Measurements from ENCODE around the gene SLC23A2.

Gene SLC23A2

DNA sequence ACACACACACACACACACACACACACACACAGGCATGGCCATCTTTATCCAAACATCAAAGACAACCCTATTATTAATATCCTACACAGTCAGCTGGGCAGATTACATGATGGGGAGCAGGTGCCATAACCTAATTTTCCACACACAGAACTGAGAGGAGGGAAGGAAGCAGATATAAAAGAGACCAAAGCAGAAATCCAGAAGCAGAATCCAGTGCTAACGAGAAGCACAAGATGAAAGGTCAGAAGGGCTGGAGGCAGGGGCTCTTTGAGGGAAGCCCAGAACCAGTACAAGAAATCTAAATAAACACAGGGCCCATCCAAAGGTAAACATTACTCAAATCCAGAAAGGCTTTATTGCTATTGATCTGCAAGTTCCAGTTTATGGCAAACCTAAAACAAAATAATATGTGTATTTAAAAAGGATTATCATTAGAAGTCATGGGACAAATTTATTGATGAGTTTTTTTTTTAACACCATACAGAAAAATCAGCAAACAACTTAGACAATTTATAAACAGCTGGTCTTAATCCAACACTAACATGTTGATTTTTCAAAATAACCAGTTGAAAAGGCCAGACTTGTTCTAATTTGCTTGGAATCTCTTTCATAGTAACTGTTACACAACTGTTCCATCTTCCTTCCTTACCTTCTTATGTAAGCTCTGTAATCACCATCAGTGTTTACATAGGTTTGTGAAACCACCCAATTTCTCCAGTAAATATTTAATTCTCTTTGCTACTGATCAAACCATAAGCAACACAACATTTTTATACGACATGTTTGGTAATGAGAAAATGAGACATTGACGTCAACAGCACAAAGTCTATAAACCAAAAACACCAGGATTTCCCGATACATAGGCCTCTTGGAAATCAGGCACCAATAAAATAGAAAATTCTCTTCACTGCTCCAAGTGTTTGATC lies 34.2 kb downstream of the SLC23A2 start:
- Histone ChIP-seq H3K4me1 (ENCODE audit: control insufficient read depth, insufficient read depth, low read length, poor library complexity, severe bottlenecking) (peaks cover 4% of the 10 kb centered on the region), H3K9me3 (ENCODE audit: control insufficient read depth, low read length) (no peaks in the 10 kb centered on the region), H3K27ac (ENCODE audit: low read depth, low read length, severe bottlenecking) (no peak overlapping the region), H3K36me3 (ENCODE audit: control insufficient read depth, insufficient read depth, low read length) (peaks cover 15% of the 10 kb centered on the region), H3K4me3 (ENCODE audit: extremely low read depth, insufficient read depth, low read length, poor library complexity, severe bottlenecking) (no peak overlapping the region)
- WGBS, 2 experiments (ENCODE audit: insufficient coverage in 2 of 2) = 90 to 100% methylated on average over 1 to 2 of the region's 4 CpGs

DNA sequence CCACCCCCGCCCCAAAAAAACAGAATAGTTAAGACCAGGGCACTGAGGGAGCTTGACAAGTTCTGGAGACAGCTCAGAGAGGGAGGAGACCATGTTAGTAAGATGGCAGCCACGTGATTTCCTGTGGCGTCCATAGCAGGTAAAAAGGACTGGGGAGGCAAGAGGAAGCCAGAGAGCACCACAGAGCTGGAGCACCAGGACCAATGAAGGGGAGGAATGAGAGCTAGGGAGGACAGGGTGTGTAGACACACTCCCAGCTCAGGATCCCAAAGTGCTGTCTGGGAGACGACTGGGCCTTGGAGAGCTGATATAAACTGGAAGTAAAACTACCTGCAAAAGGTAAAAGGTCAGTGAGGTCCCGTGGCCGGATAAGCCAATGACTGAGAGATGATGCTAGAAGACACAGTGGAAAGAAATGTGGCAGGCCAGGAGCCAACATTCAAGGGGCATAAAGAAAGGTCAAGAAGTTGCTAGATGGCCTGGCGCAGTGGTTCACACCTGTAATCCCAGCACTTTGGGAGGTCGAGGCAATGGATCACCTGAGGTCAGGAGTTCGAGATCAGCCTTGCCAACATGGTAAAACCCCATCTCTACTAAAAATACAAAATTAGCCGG lies 39.0 kb downstream of the SLC23A2 start:
- H3K4me3 ChIP-seq (ENCODE audit: extremely low read depth, insufficient read depth, low read length, poor library complexity, severe bottlenecking) = no peak overlapping the region
- H3K4me1 ChIP-seq (ENCODE audit: control insufficient read depth, insufficient read depth, low read length, poor library complexity, severe bottlenecking) = peaks cover 13% of the 10 kb centered on the region
- WGBS, 2 experiments (ENCODE audit: insufficient coverage in 2 of 2) = 90 to 92% methylated on average over 8 to 9 of the region's 10 CpGs
- no peaks in the 10 kb centered on the region for H3K36me3 ChIP-seq (ENCODE audit: control insufficient read depth, insufficient read depth, low read length)
- no peaks in the 10 kb centered on the region for H3K9me3 ChIP-seq (ENCODE audit: control insufficient read depth, low read length)
- no peak overlapping the region for H3K27ac ChIP-seq (ENCODE audit: low read depth, low read length, severe bottlenecking)

DNA sequence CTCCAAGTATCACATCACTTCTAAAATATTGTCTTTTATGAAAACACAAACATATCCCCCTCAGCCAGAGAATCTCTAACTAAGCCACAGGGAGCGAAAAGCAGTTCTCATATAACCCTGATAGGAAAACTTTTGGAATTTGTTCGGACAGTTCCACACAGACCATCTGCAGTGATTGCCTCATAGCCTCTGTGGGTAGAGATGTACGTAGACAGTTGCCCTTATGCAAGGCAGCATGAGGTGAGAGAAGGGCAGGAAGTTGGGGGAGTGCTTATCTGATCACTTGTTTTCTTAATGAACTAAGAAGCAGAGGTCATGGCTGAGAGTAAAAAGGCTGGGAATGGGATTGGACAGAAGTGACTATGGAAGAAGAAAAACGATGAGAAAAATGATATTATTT lies 39.6 kb downstream of the SLC23A2 start:
- Histone ChIP-seq H3K4me1 (ENCODE audit: control insufficient read depth, insufficient read depth, low read length, poor library complexity, severe bottlenecking) (peaks cover 13% of the 10 kb centered on the region), H3K4me3 (ENCODE audit: extremely low read depth, insufficient read depth, low read length, poor library complexity, severe bottlenecking) (no peak overlapping the region), H3K9me3 (ENCODE audit: control insufficient read depth, low read length) (no peaks in the 10 kb centered on the region), H3K36me3 (ENCODE audit: control insufficient read depth, insufficient read depth, low read length) (no peaks in the 10 kb centered on the region), H3K27ac (ENCODE audit: low read depth, low read length, severe bottlenecking) (no peak overlapping the region)
- 88% methylated on average over 3 of the region's 4 CpGs; no CpG with 5 or more reads in 1 of the 2 experiments for WGBS, 2 experiments (ENCODE audit: insufficient coverage in 2 of 2)

DNA sequence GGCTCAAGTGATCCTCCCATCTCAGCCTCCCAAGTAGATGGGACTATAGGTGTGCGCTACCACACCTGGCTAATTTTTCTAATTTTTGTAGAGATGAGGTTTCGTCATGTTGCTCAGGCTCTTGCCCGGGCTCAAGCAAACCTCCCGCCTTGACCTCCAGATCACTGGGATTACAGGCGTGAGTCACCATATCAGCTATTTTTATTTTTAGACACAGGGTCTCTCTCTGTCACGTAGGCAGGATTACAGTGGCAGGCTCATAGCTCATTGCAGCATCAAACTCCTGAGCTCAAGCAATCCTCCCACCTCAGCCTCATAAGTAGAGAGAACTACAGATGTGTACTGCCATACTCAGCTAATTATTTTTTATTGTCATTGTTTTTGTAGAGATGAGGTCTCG lies 41.7 kb downstream of the SLC23A2 start:
- Histone ChIP-seq H3K36me3 (ENCODE audit: control insufficient read depth, insufficient read depth, low read length) (no peaks in the 10 kb centered on the region), H3K4me1 (ENCODE audit: control insufficient read depth, insufficient read depth, low read length, poor library complexity, severe bottlenecking) (peaks cover 13% of the 10 kb centered on the region), H3K9me3 (ENCODE audit: control insufficient read depth, low read length) (no peaks in the 10 kb centered on the region)

DNA sequence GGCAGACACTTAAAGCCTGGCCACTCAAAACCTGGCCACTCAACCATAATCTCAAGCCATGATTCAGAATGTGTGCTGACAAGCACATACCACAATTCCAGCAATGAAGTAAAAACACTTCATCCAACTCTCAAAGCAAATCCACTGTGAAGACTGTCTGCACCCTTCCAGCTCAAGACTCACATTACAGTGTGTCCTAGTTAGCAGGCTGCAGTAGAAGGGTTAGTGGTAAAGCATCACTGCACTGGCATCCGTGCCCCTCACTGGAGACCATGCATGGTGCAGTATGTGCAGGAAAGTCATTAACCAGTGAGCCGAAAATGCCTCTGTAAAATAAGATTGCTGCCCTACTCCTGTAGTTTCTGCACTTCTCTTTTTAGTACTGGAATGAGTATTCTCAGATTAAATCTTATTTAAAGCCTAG lies 43.4 kb downstream of the SLC23A2 start:
- peaks cover 13% of the 10 kb centered on the region for H3K4me1 ChIP-seq (ENCODE audit: control insufficient read depth, insufficient read depth, low read length, poor library complexity, severe bottlenecking)
- H3K9me3 ChIP-seq (ENCODE audit: control insufficient read depth, low read length) = no peaks in the 10 kb centered on the region
- no peak overlapping the region for H3K27ac ChIP-seq (ENCODE audit: low read depth, low read length, severe bottlenecking)
- WGBS, 2 experiments (ENCODE audit: insufficient coverage in 2 of 2) = 82 to 100% methylated on average over 2 of the region's 2 CpGs
- no peak overlapping the region for H3K4me3 ChIP-seq (ENCODE audit: extremely low read depth, insufficient read depth, low read length, poor library complexity, severe bottlenecking)
- no peaks in the 10 kb centered on the region for H3K36me3 ChIP-seq (ENCODE audit: control insufficient read depth, insufficient read depth, low read length)

More for the DNA sequence above, 41.7 kb downstream of the SLC23A2 start:
- H3K27ac ChIP-seq (ENCODE audit: low read depth, low read length, severe bottlenecking) = no peak overlapping the region
- 88 to 100% methylated on average over 3 to 5 of the region's 7 CpGs for WGBS, 2 experiments (ENCODE audit: insufficient coverage in 2 of 2)
- H3K4me3 ChIP-seq (ENCODE audit: extremely low read depth, insufficient read depth, low read length, poor library complexity, severe bottlenecking) = no peak overlapping the region

DNA sequence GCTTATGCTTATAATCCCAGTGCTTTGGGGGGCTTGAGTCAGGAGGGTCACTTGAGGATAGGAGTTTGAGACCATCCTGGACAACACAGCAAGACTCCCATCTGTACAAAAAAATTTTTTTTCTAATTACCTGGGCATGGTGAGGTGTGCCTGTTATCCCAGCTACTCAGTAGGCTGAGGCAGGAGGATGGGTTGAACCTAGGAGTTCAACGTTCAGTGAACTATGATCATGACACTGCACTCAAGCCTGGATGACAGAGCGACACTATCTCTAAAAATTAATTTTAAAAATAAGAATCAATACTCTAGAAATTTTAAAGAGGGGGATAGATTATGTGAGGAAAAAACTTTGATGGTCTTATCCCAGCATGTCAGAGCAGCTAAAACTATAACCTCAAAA lies 44.1 kb downstream of the SLC23A2 start:
- 100% methylated on average over 1 of the region's 2 CpGs; no CpG with 5 or more reads in 1 of the 2 experiments for WGBS, 2 experiments (ENCODE audit: insufficient coverage in 2 of 2)
- peaks cover 3% of the 10 kb centered on the region for H3K9me3 ChIP-seq (ENCODE audit: control insufficient read depth, low read length)
- no peak overlapping the region for H3K27ac ChIP-seq (ENCODE audit: low read depth, low read length, severe bottlenecking)
- H3K36me3 ChIP-seq (ENCODE audit: control insufficient read depth, insufficient read depth, low read length) = no peaks in the 10 kb centered on the region
- H3K4me3 ChIP-seq (ENCODE audit: extremely low read depth, insufficient read depth, low read length, poor library complexity, severe bottlenecking) = no peak overlapping the region
- peaks cover 10% of the 10 kb centered on the region for H3K4me1 ChIP-seq (ENCODE audit: control insufficient read depth, insufficient read depth, low read length, poor library complexity, severe bottlenecking)

DNA sequence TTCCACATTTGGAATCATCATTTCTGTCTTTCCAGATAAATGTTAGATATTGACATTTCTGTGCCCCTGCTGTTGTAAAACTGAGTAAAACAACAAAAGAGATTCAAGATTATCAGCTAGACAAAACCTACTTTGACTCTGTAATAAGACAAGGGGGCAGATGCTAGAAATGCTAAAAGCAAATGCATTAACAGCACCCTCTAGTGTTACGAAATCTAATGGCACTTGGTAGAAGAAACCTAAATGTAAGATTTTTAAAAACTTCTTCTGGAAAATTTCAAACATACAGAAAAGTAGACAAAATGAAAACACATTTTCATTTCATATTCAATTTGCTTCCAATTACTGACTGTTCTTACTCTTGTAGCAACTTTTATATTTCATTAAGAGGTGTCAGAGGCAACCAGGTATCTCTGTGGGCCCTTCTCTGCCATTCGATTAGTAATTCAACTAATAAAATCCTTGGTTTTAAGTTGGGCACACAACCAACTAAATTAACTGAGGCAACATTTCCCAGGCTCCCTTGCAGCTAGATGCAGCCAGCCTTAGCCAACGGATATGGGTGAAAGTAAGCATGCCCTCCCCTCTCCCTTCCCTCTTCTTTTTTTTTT lies 45.0 kb downstream of the SLC23A2 start:
- 83 to 100% methylated on average over 1 to 2 of the region's 3 CpGs for WGBS, 2 experiments (ENCODE audit: insufficient coverage in 2 of 2)
- H3K36me3 ChIP-seq (ENCODE audit: control insufficient read depth, insufficient read depth, low read length) = no peaks in the 10 kb centered on the region
- no peak overlapping the region for H3K4me3 ChIP-seq (ENCODE audit: extremely low read depth, insufficient read depth, low read length, poor library complexity, severe bottlenecking)
- H3K4me1 ChIP-seq (ENCODE audit: control insufficient read depth, insufficient read depth, low read length, poor library complexity, severe bottlenecking) = peaks cover 4% of the 10 kb centered on the region
- H3K9me3 ChIP-seq (ENCODE audit: control insufficient read depth, low read length) = peaks cover 4% of the 10 kb centered on the region
- no peak overlapping the region for H3K27ac ChIP-seq (ENCODE audit: low read depth, low read length, severe bottlenecking)

DNA sequence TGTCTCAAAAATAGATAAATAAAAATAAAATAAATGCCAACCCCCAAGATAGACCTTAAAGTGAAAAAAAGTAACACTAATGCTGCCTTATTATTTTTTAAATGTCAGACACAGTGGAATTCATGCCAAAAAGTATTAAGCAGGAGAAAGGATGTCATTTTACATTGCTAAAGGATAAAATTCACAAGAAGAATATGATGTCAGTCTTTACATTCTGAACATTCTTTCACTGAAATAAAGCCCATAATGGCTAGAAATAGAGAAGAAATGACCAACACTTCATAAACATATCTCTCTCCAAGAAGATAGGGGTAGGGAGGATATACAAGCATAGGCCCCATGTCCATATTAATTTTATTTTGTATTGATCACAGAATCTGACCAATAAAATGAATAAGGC lies 47.4 kb downstream of the SLC23A2 start:
- H3K36me3 ChIP-seq (ENCODE audit: control insufficient read depth, insufficient read depth, low read length) = no peaks in the 10 kb centered on the region
- no peak overlapping the region for H3K27ac ChIP-seq (ENCODE audit: low read depth, low read length, severe bottlenecking)
- H3K4me1 ChIP-seq (ENCODE audit: control insufficient read depth, insufficient read depth, low read length, poor library complexity, severe bottlenecking) = peaks cover 2% of the 10 kb centered on the region
- H3K9me3 ChIP-seq (ENCODE audit: control insufficient read depth, low read length) = peaks cover 4% of the 10 kb centered on the region
- H3K4me3 ChIP-seq (ENCODE audit: extremely low read depth, insufficient read depth, low read length, poor library complexity, severe bottlenecking) = no peak overlapping the region

DNA sequence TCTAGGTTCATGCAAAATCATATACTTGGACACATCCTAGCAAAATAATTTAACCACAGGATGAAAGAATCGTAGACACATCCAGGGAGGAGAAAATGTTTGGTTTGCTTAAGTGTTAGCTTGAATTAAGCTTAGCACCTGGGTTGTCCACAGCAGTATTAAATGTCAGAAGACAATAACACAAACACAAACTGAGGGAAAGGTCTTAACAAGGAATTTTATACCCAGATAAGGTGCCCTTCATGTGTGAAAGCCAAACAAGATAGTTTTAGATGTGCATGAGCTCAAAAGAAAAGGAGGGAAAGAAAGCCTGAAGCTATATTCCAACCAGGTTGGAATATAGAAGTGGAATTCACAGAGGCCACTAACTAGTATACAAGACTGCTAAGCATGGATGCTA lies 49.1 kb downstream of the SLC23A2 start:
- H3K4me3 ChIP-seq (ENCODE audit: extremely low read depth, insufficient read depth, low read length, poor library complexity, severe bottlenecking) = no peak overlapping the region
- H3K4me1 ChIP-seq (ENCODE audit: control insufficient read depth, insufficient read depth, low read length, poor library complexity, severe bottlenecking) = peaks cover 2% of the 10 kb centered on the region
- no CpG with 5 or more reads among the region's 1 CpG for WGBS, 2 experiments (ENCODE audit: insufficient coverage in 2 of 2)
- no peak overlapping the region for H3K27ac ChIP-seq (ENCODE audit: low read depth, low read length, severe bottlenecking)
- H3K9me3 ChIP-seq (ENCODE audit: control insufficient read depth, low read length) = peaks cover 4% of the 10 kb centered on the region
- H3K36me3 ChIP-seq (ENCODE audit: control insufficient read depth, insufficient read depth, low read length) = no peaks in the 10 kb centered on the region

DNA sequence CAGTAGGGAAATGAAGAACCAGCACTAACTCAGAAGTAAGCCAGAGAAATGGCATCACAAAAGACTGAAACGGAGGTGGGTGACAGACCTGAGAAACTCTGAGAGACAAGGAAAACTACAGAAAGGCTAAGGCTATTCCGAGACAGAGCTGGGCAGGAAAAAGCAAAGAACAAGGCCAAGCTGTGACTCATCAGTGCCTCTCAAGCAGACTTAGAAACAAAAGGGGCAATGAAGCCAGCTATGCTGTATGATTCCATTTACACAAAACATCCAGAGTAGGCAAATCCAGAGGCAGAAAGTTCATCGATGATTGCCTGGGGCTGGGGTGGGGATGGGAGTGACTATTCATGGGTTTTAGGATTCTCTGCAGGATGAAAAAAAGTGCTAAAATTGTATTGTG lies 50.0 kb downstream of the SLC23A2 start:
- Histone ChIP-seq H3K9me3 (ENCODE audit: control insufficient read depth, low read length) (peaks cover 4% of the 10 kb centered on the region), H3K36me3 (ENCODE audit: control insufficient read depth, insufficient read depth, low read length) (no peaks in the 10 kb centered on the region), H3K27ac (ENCODE audit: low read depth, low read length, severe bottlenecking) (peak overlapping the region; percentile 16), H3K4me3 (ENCODE audit: extremely low read depth, insufficient read depth, low read length, poor library complexity, severe bottlenecking) (no peak overlapping the region), H3K4me1 (ENCODE audit: control insufficient read depth, insufficient read depth, low read length, poor library complexity, severe bottlenecking) (peaks cover 2% of the 10 kb centered on the region)
- WGBS, 2 experiments (ENCODE audit: insufficient coverage in 2 of 2) = 64 to 76% methylated on average over 2 of the region's 3 CpGs

Data from mesodermal cell (in vitro differentiated cells).